Measurements from ENCODE around the gene HNRNPK.

GRCh38 chr9:83919111-83919510, 60.9 kb downstream of the HNRNPK start:
- no peak for TF ChIP-seq CTCF (conservative IDR thresholded peaks at IDR 0.05; ENCODE audit: low read depth, low read length)
- no peak for TF ChIP-seq RCOR1 (IDR thresholded peaks at IDR 0.05; ENCODE audit: insufficient replicate concordance, low read length)
- TF ChIP-seq POLR2A (IDR thresholded peaks at IDR 0.05; ENCODE audit: low read depth, low read length): no peak
- TF ChIP-seq NFE2L2 (IDR thresholded peaks at IDR 0.05; ENCODE audit: low read depth, low read length): no peak
- TF ChIP-seq MAFK (IDR thresholded peaks at IDR 0.05; ENCODE audit: low read depth, low read length): no peak
- TF ChIP-seq USF2 (IDR thresholded peaks at IDR 0.05; ENCODE audit: low read depth, low read length): no peak
- TF ChIP-seq CEBPB (IDR thresholded peaks at IDR 0.05; ENCODE audit: low read depth, low read length): no peak
- TF ChIP-seq RFX5 (IDR thresholded peaks at IDR 0.05; ENCODE audit: low read depth, low read length): no peak

Measured in IMR-90 (cell line).